HG03103 (cell line): ENCODE data around the gene ADCY2.

Experiments used
- ATAC-seq: cut with Tn5 transposase; IDR thresholded peaks from one replicate; pipeline ENCODE4 v1.9.1; 2021; ENCODE audit warnings: low read depth; ENCODE audit not compliant: unreplicated experiment

The ADCY2 gene

DNA sequence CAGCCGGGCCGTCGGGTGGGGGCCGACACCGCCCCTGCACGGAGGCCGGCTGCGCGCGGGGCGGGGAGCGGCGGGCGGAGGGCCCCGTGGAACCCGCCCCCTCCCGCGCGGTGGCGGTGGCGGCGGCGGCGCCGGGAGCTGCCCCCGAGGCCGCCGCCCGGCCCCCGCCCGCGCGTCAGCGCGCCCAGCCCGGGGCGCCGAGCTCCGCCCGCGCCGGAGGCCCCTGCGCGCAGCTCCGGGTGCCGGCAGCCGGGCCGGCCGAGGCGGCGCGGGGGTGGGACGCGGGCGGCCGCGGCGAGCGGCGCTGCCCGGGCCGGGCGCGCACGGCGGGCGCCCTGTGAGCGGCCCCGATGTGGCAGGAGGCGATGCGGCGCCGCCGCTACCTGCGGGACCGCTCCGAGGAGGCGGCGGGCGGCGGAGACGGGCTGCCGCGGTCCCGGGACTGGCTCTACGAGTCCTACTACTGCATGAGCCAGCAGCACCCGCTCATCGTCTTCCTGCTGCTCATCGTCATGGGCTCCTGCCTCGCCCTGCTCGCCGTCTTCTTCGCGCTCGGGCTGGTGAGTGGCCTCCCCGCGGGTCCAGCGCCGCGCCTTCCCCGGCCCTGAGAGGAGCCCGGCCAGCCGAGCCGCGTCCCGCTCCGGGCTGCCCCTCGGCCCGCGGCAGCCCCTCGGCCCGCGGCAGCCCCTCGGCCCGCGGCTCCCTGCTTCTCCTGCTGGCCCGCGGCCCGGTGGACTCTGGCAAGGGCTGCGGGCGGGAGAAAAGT, at the start of gene ADCY2:
ADCY2 (plus strand) TSS at position 192 of the 766 bp plus-strand sequence; CDS start at position 351, 159 bp downstream.
- ATAC-seq = no peak

DNA sequence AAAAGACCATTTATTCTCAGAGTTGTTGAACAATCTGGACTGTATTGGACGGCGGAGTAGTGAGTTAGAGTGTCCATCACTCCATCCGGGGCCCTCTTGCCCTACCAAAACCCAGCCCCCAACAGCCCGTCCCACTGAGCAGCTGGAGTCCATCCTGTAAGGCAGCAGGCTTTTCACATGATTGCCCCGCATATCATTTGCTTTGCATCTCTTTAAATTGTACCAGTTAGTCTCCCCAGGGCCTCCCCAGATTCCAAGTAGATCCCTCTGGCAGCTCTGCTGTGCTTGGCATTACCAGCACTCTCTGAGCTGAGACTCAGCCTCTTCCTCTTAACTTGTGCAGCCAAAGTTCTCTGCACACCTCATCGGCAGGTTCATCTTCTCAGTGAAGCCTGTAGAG, 48.6 kb upstream of the ADCY2 start:
- no peak for ATAC-seq

GRCh38 chr5:7348168-7348854, 47.6 kb upstream of the ADCY2 start:
- no peak for ATAC-seq

- ATAC-seq = no peak
Measured at GRCh38 chr5:7361593-7361992, 34.3 kb upstream of the ADCY2 start.

GRCh38 chr5:7363067-7363677, 32.8 kb upstream of the ADCY2 start:
- ATAC-seq = no peak

DNA sequence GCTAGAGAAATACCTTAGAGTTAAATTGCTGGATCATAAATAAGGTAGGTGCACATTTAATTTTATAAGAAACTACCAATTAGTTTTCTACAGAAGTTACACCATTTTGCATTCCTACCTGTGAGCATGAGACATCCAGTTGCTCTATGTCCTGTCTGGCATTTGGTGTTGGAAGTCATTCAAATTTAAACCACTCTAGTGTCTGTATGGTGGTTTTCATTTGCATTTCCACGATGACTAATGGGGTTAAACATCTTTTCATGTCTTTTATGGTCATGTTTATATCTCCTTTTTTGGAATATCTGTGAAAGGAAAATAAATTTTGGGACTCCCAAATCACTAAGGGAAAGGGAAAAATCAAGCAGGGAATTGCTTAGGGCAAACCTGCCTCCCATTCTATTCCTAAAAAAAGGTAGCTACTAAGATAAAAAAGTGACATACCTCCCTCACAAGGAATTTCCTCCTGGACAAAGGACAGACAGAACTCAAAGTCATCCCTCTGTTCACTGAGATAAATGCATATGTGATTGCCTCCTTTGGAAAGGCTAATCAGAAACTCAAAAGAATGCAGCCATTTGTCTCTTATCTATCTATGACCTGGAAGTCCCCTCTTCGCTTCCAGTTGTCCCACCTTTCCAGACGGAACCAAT, 31.6 kb upstream of the ADCY2 start:
- ATAC-seq = no peak

DNA sequence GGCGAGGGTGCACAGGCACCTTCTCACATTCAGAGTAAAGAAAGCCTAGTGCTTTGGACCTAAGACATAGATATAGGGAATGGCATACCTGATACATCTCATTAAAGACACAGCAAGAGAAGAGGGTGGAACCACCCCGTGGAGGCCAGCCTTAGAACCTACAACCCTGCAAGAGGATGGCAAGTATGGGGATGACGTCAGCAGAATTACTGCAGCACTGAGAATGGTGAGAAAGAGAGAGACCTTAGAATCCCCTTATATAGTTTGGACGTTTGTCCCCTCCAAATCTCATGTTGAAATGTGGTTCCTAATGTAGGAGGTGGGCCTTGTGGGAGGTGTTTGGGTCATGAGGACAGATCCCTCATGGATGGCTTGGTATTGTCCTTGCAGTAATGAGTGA, 28.2 kb upstream of the ADCY2 start:
- ATAC-seq = no peak

- no peak for ATAC-seq
Measured at GRCh38 chr5:7372399-7372798, 23.5 kb upstream of the ADCY2 start.

DNA sequence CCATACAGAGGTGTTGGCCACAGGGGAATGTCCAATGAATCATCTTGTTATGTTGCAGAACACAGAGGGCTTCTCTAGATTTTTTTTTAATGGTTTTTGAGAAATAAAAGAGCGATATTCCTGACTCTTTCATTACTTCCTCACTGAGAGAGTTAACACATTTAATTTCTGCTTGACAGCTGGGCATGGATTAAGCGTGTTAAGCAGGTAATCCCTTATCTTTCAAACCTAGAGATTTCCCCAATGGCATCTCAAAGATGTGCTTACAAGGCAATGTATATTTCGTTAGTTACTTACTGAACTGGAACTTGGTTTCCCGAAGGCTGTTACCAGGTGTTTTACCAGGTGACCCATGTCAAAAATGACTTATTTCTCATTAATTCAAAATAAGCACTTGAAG, 21.8 kb upstream of the ADCY2 start:
- ATAC-seq = no peak

GRCh38 chr5:7375457-7375856, 20.5 kb upstream of the ADCY2 start:
- no peak for ATAC-seq

DNA sequence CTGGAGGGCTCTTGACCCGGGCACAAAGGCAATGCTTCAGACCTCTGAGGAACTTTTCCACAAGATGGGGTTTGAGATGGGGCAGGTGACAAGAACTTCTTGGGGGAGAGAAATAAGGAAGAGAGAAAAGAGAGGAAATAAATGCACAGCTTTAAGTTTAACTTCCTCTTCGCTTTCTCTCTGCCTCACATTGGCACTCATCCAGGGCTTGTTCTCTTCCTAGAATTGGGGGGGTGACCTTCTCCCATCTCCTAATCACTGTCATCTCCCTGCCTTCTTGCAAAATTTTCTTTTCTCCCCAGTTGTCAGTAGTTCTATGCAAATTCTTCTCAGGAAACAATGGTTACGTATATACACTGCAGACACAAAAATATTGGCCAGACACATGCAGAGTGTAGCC, 19.1 kb upstream of the ADCY2 start:
- ATAC-seq = no peak

- no peak for ATAC-seq
Measured at GRCh38 chr5:7377761-7378160, 18.2 kb upstream of the ADCY2 start.

GRCh38 chr5:7382588-7382987, 13.3 kb upstream of the ADCY2 start:
- no peak for ATAC-seq

GRCh38 chr5:7385681-7386080, 10.3 kb upstream of the ADCY2 start:
- no peak for ATAC-seq

GRCh38 chr5:7388553-7388952, 7.4 kb upstream of the ADCY2 start:
- no peak for ATAC-seq

DNA sequence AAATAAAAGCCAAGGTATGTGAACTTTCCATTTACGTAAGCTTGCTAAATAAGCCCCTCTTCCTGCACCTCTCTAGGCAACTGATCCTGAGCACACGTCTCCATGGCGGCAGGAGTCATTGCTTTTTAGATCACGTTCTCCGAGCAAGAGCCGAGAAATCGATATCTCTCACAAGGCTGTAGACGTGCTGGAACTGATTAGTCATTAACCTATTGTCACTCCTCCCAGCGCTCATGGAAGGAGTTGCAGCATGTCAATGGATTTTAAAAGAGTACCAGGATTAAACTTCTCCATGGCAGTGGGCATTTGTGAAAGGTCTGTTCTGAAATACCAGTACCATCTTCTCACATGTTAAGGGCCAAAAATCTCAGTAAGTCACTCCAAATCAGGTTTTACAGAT, 4.7 kb upstream of the ADCY2 start:
- no peak for ATAC-seq

- ATAC-seq = no peak
Measured at GRCh38 chr5:7391814-7392692, 3.9 kb upstream of the ADCY2 start.

DNA sequence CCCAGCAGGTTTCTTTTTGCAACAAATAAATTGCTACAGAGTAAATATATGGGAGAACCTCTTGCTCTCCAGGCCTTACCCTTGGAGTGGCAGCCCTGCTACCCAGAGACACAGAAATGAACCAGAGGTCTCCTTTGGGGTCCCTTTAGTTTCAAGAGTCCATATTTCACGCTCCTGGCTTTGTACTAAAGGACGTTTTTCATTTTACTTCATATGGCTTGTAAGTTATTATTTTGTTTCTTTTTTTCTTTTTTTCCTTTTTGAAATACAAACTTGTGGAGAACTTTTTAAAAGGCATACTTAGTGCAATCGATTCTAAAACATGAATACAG, 3.3 kb upstream of the ADCY2 start:
- no peak for ATAC-seq

- ATAC-seq = no peak
Measured at GRCh38 chr5:7393921-7394799, 1.8 kb upstream of the ADCY2 start.
